GM23248 (cell line): ENCODE measurements around the gene THYN1.

ENCODE experiments used
- EZH2 ChIP-seq: fragments of 200-600 bp; sonication (generic); IDR thresholded peaks from 2 replicates; pipeline ENCODE4 v1.6.1; 2018; ENCODE audit warnings: antibody characterized with exemption, mild to moderate bottlenecking; ENCODE audit not compliant: insufficient read depth, poor library complexity, severe bottlenecking
- EZH2phosphoT487 ChIP-seq: fragments of 200-600 bp; sonication (generic); IDR thresholded peaks from 2 replicates; pipeline ENCODE4 v1.6.1; 2018; ENCODE audit warnings: antibody characterized with exemption, moderate library complexity, mild to moderate bottlenecking, low read depth; ENCODE audit not compliant: insufficient read depth

GRCh38 chr11:134289167-134289566, 36.0 kb upstream of the THYN1 start:
- no peak for TF ChIP-seq EZH2
- no peak for TF ChIP-seq EZH2phosphoT487
